ENCODE data around the gene FAM184B.

- TF ChIP-seq CTCF (conservative IDR thresholded peaks at IDR 0.05; ENCODE audit: low read length) (no peak), EZH2phosphoT487 (IDR thresholded peaks at IDR 0.05; ENCODE audit: borderline replicate concordance) (no peak)
Observed at GRCh38 chr4:17763416-17763815, 18.0 kb downstream of the FAM184B start.
